OCI-LY3 (cell line): Measurements from ENCODE around the gene UAP1L1.

Source experiments
- H2AFZ ChIP-seq: fragments of 200-600, 300-600 bp; shearing (Covaris generic); 2 replicates; pipeline ENCODE4 v1.6.0; 2014; ENCODE audit warnings: antibody characterized with exemption, low read depth, low read length
- H3K27ac ChIP-seq: fragments of 200-600, 300-600 bp; sonication (generic); 2 replicates; pipeline ENCODE4 v1.5.1; 2014; ENCODE audit warnings: mild to moderate bottlenecking, low read length, moderate library complexity, mixed read lengths
- H3K27me3 ChIP-seq: fragments of 200-600, 300-600 bp; sonication (generic); 2 replicates; pipeline ENCODE4 v1.6.1; 2014; ENCODE audit warnings: low read depth, low read length, mixed read lengths
- H3K36me3 ChIP-seq: fragments of 200-600, 300-600 bp; sonication (generic); replicated peaks from 2 replicates; pipeline ENCODE3; 2014; ENCODE audit warnings: low read depth, low read length, mixed read lengths
- H3K4me1 ChIP-seq: fragments of 300-600, 200-600 bp; sonication (generic); 2 replicates; pipeline ENCODE4 v1.6.1; 2014; ENCODE audit warnings: low read length, mixed read lengths
- H3K4me2 ChIP-seq: fragments of 200-600, 300-600 bp; sonication (generic); 2 replicates; pipeline ENCODE4 v1.6.1; 2014; ENCODE audit warnings: low read length, mixed read lengths
- H3K4me3 ChIP-seq: fragments of 300-600, 200-600 bp; sonication (generic); 2 replicates; pipeline ENCODE4 v1.5.1; 2014; ENCODE audit warnings: antibody characterized with exemption, mild to moderate bottlenecking, low read length, moderate library complexity
- H3K79me2 ChIP-seq: fragments of 300-600, 200-600 bp; shearing (Covaris generic); 2 replicates; pipeline ENCODE4 v1.6.1; 2014; ENCODE audit warnings: mild to moderate bottlenecking, low read length, mixed read lengths
- H3K9ac ChIP-seq: fragments of 300-600, 200-600 bp; shearing (Covaris generic); 2 replicates; pipeline ENCODE4 v1.6.0; 2014; ENCODE audit warnings: mild to moderate bottlenecking, low read length, moderate library complexity
- H3K9me3 ChIP-seq: fragments of 200-600, 300-600 bp; shearing (Covaris generic); 2 replicates; pipeline ENCODE4 v1.6.1; 2014; ENCODE audit warnings: low read length, mixed read lengths; ENCODE audit not compliant: insufficient read depth
- H4K20me1 ChIP-seq: fragments of 200-600, 300-600 bp; sonication (generic); 2 replicates; pipeline ENCODE4 v1.6.1; 2016; ENCODE audit warnings: low read length, mixed read lengths; ENCODE audit not compliant: insufficient read depth
- EZH2phosphoT487 ChIP-seq: fragments of 200-600 bp; shearing (Covaris generic); IDR thresholded peaks from 2 replicates; pipeline ENCODE4 v1.6.1; 2018; ENCODE audit warnings: antibody characterized with exemption, mixed run types, low read depth
- TF ChIP-seq, protein P1 (sequence below): fragments of 200-600, 300-600 bp; sonication (generic); IDR thresholded peaks from 2 replicates; pipeline ENCODE4 v1.5.1; 2014; ENCODE audit warnings: antibody characterized with exemption, low read length, low read depth

UAP1L1 gene

DNA sequence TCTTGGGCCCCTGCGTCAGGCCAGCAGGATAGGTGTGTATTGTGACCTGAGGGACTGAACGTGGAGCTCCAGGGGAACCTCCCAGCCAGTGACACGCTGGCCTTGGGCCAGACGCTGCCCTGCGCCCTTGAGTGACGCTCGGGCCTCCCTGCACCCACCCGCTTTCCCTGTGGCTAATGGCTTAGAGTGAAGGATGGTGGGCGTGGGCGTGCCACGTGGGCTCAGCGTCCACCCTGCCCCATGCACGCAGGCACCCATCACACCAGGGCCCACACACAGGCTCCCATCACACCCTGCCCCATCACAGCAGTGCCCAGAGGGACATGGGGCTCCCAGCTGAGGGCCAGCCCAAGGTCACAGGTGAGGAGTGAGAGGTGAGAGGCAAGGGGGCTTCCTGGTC lies 40.3 kb upstream of the UAP1L1 start:
- no peaks in the 10 kb centered on the region for H3K9me3 ChIP-seq

DNA sequence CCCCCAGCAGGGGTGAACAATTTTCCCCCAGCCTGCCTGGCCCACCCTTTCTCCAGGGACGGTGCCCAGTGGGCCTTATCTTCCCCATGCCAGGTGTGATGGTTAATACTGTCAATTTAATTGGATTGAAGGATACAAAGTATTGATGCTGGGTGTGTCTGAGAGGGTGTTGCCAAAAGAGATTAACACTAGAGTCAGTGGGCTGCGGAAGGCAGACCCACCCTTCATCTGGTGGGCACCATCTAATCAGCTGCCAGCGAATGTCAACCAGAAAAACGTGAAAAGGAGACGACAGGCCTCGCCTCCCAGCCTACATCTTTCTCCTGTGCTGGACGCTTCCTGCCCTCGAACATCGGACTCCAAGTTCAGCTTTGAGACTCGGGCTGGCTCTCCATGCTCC lies 39.8 kb upstream of the UAP1L1 start:
- no peak overlapping the region for H3K4me3 ChIP-seq
- H3K27me3 ChIP-seq = 0 out of 2 replicates have a peak, but pooled peaks cover 9% of the 10 kb centered on the region
- H3K9ac ChIP-seq = no peak overlapping the region
- H3K9me3 ChIP-seq = no peaks in the 10 kb centered on the region
- H2AFZ ChIP-seq = no peak overlapping the region
- H3K4me2 ChIP-seq = no peak overlapping the region
- H3K79me2 ChIP-seq = no peaks in the 10 kb centered on the region
- no peaks in the 10 kb centered on the region for H3K36me3 ChIP-seq
- peaks cover 22% of the 10 kb centered on the region for H3K4me1 ChIP-seq
- no peaks in the 10 kb centered on the region for H4K20me1 ChIP-seq
- TF ChIP-seq EZH2phosphoT487 = no peak
- TF ChIP-seq, protein P1, sequence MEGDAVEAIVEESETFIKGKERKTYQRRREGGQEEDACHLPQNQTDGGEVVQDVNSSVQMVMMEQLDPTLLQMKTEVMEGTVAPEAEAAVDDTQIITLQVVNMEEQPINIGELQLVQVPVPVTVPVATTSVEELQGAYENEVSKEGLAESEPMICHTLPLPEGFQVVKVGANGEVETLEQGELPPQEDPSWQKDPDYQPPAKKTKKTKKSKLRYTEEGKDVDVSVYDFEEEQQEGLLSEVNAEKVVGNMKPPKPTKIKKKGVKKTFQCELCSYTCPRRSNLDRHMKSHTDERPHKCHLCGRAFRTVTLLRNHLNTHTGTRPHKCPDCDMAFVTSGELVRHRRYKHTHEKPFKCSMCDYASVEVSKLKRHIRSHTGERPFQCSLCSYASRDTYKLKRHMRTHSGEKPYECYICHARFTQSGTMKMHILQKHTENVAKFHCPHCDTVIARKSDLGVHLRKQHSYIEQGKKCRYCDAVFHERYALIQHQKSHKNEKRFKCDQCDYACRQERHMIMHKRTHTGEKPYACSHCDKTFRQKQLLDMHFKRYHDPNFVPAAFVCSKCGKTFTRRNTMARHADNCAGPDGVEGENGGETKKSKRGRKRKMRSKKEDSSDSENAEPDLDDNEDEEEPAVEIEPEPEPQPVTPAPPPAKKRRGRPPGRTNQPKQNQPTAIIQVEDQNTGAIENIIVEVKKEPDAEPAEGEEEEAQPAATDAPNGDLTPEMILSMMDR = no peak
- H3K27ac ChIP-seq = no peak overlapping the region

More for the DNA sequence above, 40.3 kb upstream of the UAP1L1 start:
- H2AFZ ChIP-seq = no peak overlapping the region
- H4K20me1 ChIP-seq = no peaks in the 10 kb centered on the region
- H3K79me2 ChIP-seq = no peaks in the 10 kb centered on the region
- TF ChIP-seq, protein P1 = no peak
- no peak for TF ChIP-seq EZH2phosphoT487
- no peak overlapping the region for H3K4me2 ChIP-seq
- peaks cover 26% of the 10 kb centered on the region for H3K4me1 ChIP-seq
- H3K27ac ChIP-seq = no peak overlapping the region
- 0 out of 2 replicates have a peak, but pooled peaks cover 9% of the 10 kb centered on the region for H3K27me3 ChIP-seq
- H3K9ac ChIP-seq = no peak overlapping the region
- H3K36me3 ChIP-seq = no peaks in the 10 kb centered on the region
- no peak overlapping the region for H3K4me3 ChIP-seq

DNA sequence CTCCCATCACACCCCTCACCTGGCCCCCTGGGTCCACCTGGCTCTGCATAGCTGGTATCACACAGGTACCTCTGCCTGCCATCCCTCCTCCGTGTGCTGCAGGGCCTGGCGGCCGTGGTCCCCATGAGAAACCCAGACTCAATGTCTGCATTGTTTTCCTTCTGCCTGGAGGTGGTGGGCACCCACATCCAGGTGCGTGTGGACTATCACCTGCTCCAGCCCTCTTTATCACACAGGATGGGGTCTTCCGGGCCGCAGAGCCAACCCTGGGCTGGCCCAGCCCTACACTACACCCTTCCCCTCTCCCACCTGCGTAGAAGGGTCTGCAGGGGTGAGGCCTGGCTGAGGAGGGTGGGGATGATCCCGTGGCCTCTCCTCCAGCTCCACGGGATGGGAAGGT lies 38.4 kb upstream of the UAP1L1 start:
- peaks cover 11% of the 10 kb centered on the region for H3K27me3 ChIP-seq
- no peaks in the 10 kb centered on the region for H3K79me2 ChIP-seq
- no peaks in the 10 kb centered on the region for H3K36me3 ChIP-seq
- no peaks in the 10 kb centered on the region for H3K9me3 ChIP-seq
- peaks cover 15% of the 10 kb centered on the region for H3K4me1 ChIP-seq
- H3K4me2 ChIP-seq = no peak overlapping the region
- no peak overlapping the region for H3K4me3 ChIP-seq
- H3K27ac ChIP-seq = no peak overlapping the region
- TF ChIP-seq EZH2phosphoT487 = no peak
- TF ChIP-seq, protein P1 = no peak
- H3K9ac ChIP-seq = no peak overlapping the region
- H4K20me1 ChIP-seq = no peaks in the 10 kb centered on the region
- no peak overlapping the region for H2AFZ ChIP-seq

DNA sequence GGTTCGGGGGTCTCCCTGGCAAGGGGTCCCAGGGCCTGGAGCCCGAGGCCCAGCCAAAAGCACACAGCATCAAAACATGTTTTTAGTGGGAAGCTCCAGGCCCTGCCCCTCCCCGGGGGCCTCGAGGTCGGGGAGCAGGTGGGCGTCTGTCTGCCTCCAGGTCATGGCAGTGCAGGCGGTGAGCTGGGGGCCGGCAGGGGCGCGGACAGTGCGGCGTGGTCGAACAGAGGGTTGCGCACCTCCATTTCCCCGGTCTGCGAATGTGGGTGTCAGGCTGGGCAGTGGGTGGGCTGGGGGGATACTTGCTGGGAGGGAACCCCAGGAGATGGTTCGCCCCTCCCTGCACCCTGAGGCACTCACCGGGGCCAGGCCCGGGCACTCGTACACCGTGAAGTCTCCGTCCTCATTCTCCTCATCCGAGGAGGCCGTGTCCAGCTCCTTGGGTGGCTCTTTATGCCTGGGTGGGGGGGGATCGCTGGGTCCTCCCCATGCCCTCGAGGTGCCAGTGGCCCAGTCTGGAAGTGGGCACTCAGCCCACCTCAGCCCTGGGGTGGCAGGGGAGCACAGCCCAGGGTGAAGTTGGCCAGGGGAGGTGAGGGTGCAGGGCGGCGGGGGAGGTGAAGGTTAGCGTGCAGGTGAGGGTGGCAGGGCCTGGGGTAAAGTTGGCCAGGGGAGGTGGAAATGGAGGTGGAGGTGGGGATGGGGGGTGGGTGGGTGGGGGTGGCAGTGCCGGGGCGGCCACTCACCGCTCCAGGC lies 37.5 kb upstream of the UAP1L1 start:
- H3K79me2 ChIP-seq = no peaks in the 10 kb centered on the region
- peaks cover 20% of the 10 kb centered on the region for H3K27me3 ChIP-seq
- no peaks in the 10 kb centered on the region for H3K36me3 ChIP-seq
- peaks cover 9% of the 10 kb centered on the region for H3K4me1 ChIP-seq
- no peak overlapping the region for H3K27ac ChIP-seq
- no peak for TF ChIP-seq EZH2phosphoT487
- TF ChIP-seq, protein P1 = no peak
- no peaks in the 10 kb centered on the region for H3K9me3 ChIP-seq
- no peak overlapping the region for H3K4me2 ChIP-seq
- no peak overlapping the region for H3K4me3 ChIP-seq
- H4K20me1 ChIP-seq = no peaks in the 10 kb centered on the region
- H3K9ac ChIP-seq = no peak overlapping the region
- H2AFZ ChIP-seq = no peak overlapping the region
